Activated CD4-positive, CD25-positive, alpha-beta regulatory T cell treated with anti-CD3 and anti-CD28 coated beads, Interleukin-2, amount 50 U/mL, for 24 hours (primary cell): Measurements from ENCODE around the gene ST8SIA6.
A peak's percentile ranks its signal among the peaks of the same experiment; 100 is the strongest.
"Not testable (repeated sequence)": the region's sequence is repeated elsewhere in the genome, so short reads cannot be mapped to it uniquely, and the experiment has no call there.

Experiments used
- ATAC-seq, 2 donors: fragments of 150-1000 bp; cut with Tn5 transposase; one replicate each; pipeline ENCODE4 v1.10.0; 2021; ENCODE audit warnings: mild to moderate bottlenecking in 1 of 2, moderate library complexity in 1 of 2

ST8SIA6 gene

DNA sequence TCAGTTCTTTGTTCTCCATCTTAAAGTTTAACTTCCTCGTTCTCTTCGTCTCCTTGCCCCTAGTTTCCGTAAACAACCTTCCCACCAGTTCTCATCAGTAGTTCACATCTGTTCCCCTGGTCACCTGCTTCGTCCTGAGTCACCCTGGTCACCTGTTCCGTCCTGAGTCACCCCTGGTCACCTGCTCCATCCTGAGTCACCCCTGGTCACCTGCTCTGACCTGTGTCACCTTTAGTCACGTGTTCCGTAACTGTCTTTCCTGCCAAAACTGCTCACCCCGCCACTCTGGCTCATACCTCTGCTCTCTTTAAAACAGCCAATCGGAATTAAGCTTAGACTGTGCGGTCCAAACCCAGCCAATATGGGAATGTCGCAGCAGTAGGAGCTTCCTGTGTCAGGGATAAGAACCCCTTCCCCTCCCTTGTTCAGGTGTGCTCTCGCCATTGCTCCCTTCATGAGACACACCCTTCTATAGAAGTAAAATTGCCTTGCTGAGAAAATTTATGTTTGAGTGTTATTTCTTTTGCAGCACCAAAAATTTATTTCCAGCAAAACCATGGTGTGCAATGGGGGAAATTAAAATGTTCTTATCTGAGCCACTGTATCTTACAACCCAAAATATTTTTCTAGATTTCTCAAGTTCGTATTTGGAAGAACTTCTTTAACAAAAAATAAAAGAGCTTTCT is 114.1 kb downstream of the ST8SIA6 start:
- ATAC-seq: no peak

DNA sequence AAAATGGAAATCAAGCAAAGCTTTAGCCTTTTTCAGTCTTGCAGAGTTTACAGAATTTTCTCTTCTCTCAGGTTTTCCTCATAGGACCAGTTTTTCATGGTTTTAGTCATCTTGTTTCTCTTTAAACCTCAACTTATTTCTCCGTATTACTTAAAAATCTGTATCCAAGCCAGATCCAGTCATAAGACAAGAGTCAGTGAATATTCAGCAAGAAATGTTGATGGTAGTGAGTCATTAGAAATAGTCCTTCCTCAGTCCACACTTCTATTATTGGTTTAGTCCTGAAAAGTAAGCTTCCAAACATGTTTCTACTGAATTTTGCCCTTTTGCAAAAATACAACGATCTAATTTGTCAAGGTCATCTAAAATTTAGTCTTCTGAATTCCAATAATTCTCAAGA is 119.3 kb downstream of the ST8SIA6 start:
- ATAC-seq: no peak

DNA sequence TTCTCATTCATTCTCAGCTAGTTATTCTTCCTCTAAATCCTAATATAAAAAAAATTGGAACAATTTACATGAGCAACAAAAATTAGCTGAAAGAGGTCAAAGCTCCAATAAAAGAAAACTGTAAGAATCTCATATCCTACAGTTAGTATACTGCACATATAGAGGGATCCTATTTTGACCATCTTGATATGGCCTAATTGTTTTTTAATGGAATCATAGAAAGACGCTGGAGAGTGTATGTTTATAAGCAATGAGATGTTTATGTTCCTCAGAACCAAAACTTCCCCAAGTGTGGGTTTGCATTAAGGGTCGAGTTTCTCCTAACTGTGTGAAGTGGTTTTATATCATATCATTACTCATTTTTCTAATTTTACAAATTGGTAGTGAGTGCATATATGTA is 123.9 kb downstream of the ST8SIA6 start:
- ATAC-seq: no peak

DNA sequence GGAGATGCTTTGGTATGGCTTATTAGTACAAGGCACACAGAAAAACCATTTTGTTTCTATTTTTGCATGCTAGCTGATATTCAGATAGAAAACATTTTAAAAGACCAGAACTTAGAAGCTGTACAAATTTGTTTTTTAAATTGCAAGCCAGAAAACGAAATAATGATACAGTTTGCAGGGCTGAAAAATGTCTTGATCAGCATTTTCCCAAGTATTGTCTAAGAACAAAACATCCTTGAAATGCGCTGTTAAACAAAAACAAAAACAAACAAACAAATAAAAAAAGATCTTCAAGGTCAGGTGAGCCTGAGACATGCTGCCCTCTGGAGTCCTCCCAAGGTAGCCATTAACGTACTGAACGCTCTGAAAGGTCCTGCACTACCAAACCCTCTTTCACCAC is 128.0 kb downstream of the ST8SIA6 start:
- no peak for ATAC-seq

DNA sequence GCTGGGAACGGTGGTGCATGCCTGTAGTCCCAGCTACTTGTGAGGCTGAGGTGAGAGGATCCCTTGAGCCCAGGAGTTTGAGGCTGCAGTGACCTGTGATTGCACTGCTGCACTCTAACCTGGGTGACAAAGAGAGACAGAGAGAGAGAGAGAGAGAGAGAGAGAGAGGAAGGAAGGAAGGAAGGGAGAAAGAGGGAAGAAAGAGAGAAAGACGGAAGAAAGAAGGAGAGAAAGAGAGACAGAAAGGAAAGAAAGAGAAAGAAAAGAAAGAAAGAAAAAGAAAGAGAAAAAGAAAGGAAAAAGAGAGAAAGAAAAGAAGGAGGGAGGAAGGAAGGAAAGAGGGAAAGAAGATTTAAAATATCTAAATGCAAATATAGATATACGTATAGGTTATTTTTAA is 132.4 kb downstream of the ST8SIA6 start:
- ATAC-seq: not testable (repeated sequence)

DNA sequence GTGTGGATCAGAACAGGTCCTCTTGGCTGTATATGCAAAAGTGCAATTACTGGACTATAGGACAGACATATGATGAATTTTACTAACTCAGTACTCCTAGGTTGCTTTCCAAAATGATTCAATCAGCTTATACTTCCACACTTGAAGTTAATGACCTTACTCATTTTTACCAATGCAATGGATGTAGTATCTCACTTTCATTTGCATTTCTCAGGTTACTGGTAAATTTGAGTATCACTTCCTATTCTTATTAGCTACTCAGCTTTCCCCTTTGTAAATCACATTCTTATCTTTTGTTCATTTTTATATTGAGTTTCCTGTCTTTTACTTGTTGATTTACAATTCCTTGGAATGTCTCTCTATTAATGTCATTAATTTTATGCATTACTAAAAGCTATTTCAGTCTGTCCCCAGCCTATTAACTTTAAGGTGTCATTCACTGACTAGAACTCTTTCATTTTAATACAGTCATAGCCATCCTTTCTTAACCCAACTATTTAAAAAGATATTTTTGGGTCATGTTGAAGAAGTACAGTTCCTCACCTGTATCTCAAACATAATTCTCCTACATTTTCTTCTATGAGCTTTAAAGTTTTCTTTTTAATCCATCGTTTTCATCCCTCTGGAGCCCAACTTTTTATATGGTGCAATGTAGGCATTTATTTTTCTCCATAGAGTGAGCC is 137.8 kb downstream of the ST8SIA6 start:
- no peak for ATAC-seq

- no peak for ATAC-seq
These were observed 145.0 kb downstream of the ST8SIA6 start for GRCh38 chr10:17309435-17309834.

GRCh38 chr10:17307123-17307522 is 147.3 kb downstream of the ST8SIA6 start:
- ATAC-seq: no peak

GRCh38 chr10:17292375-17292774 is 162.0 kb downstream of the ST8SIA6 start:
- no peak for ATAC-seq

DNA sequence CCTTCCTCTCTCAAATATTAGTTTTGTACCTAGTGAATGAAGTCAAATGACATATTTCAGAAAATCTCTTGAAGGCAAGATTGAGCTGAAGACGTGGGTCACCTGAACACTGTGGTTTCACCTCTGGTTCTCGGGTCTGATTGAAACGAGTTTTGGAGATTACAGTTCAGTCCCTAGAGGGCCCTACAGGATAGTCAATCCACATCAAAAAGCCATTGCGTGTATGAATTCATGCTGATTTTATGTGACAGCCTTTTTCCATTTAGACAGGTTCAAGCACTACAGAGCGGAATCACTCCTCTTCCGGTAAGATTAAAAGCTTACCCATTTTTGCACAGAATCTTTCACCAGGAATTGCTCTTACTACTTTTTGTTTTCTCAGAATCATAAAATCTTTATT is 164.2 kb downstream of the ST8SIA6 start:
- ATAC-seq: peak; percentile 84 to 87

GRCh38 chr10:17289763-17290162 is 164.6 kb downstream of the ST8SIA6 start:
- no peak for ATAC-seq

- ATAC-seq: no peak
These were observed 167.5 kb downstream of the ST8SIA6 start for GRCh38 chr10:17286562-17287550.

GRCh38 chr10:17282311-17282710 is 172.1 kb downstream of the ST8SIA6 start:
- ATAC-seq: no peak

DNA sequence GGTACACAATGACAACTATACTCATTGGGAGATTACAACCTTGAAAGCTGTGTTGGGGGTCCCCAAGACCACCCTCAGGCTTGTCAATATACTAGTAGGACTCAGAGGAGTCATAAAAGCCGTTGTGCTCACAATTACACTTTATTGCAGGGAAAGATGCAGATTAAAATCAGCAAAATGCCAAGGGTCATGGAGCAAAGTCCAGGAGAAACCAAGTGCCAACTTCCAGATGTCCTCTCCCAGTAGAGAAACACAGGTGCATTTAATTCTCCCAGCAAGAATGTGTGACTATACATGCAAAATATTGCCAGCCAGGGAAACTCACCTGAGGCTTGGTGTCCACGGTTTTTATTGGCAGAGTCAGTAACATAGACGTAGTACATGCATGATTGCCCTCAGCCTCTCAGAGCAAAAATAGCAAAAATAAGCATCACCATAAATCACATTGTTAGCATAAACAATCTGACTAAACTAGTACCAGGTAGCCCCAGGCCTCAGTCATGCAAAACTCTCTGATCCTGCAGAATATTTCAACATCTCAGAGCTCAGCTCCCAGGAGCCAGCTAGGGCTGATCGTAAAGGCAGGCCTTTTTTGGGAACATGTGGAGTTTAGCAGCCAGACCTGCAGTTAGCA is 175.7 kb downstream of the ST8SIA6 start:
- no peak for ATAC-seq

DNA sequence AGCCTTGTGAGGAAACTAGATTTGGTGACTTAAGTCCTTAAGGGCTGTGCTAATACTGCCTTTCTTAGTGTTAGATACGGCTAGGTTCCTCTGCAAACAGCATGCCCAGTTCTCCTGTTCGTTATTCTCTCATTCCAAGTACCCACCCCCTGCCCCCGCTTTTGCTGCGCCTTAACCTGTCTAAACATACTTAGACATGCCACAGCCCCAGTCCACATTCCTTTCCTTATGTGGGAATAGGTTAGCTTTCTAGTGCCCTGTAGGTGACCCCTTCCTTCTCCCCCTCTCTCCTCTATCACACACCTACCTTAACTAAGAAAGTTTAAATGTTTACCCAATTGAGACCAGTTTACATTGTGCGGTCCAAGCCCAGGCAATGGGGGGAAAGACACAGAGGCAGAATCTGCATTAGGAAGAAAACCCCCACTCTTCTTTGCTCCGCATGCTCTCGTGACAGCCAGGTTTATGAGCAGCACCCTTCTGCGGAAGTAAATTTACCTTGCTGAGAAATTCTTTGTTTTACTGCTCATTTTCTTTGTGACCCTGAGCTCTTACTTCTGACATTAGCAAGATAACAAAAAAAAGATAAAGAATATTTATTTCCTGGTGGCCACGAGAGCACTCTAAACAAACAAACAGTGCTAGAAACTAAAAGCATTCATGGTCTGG is 177.5 kb downstream of the ST8SIA6 start:
- no peak for ATAC-seq

GRCh38 chr10:17273403-17273802 is 181.0 kb downstream of the ST8SIA6 start:
- ATAC-seq: peak in 1 of 2 donors; percentile 24

GRCh38 chr10:17272648-17273047 is 181.7 kb downstream of the ST8SIA6 start:
- no peak for ATAC-seq
